Astrocyte of the cerebellum (primary cell): ENCODE results near the gene FXYD6.

Experiments used
- DNase-seq: peaks from one replicate; pipeline ENCODE4 v3.0.0-alpha.2; 2011; ENCODE audit warnings: low read depth
- H3K4me3 ChIP-seq: 2 replicates; pipeline ENCODE4 v1.5.1; 2011; ENCODE audit warnings: mild to moderate bottlenecking, low read depth, low read length, moderate library complexity
- in situ Hi-C: cut with HindIII; loops from 2 replicates; pipeline ENCODE4 v1.10.0; 2017; ENCODE audit warnings: low sequenced_read_pairs
- TF ChIP-seq, protein P1 (sequence below): IDR thresholded peaks from 2 replicates; pipeline ENCODE4 v1.5.1; 2012; ENCODE audit warnings: low read length, low read depth, moderate library complexity, mild to moderate bottlenecking; ENCODE audit errors: missing control alignments

Gene FXYD6

DNA sequence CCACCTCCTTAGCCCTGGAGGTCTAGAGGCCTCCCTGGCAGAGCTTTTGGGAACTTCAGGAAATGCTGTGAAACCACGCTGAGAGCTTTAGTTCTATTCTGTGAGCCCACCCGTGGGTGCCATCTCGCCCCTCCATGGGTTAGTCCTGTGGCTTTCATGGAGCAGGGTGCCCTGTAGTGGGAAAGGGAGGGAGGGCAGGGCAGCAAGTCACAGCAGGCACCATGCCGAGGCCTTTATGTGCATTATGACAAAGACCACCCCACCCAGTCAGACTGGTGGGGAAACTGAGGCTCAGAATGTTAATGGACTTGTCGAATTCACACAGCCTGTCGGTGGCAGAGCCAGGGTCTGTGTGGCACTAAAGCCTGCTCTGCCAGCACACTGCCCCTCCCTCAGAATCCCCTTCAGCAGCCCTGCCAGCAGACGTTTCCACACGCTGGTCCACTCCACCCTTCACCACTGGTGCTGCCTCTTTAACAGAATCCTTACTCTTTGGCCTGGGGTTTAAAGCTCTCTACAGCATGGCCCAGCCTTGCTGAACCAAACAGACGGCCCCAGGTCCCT is 39.3 kb upstream of the FXYD6 start:
- in situ Hi-C loops = no loop called here
- DNase-seq = no peak
- H3K4me3 ChIP-seq = no peak overlapping the region
- TF ChIP-seq, protein P1, sequence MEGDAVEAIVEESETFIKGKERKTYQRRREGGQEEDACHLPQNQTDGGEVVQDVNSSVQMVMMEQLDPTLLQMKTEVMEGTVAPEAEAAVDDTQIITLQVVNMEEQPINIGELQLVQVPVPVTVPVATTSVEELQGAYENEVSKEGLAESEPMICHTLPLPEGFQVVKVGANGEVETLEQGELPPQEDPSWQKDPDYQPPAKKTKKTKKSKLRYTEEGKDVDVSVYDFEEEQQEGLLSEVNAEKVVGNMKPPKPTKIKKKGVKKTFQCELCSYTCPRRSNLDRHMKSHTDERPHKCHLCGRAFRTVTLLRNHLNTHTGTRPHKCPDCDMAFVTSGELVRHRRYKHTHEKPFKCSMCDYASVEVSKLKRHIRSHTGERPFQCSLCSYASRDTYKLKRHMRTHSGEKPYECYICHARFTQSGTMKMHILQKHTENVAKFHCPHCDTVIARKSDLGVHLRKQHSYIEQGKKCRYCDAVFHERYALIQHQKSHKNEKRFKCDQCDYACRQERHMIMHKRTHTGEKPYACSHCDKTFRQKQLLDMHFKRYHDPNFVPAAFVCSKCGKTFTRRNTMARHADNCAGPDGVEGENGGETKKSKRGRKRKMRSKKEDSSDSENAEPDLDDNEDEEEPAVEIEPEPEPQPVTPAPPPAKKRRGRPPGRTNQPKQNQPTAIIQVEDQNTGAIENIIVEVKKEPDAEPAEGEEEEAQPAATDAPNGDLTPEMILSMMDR = no peak

DNA sequence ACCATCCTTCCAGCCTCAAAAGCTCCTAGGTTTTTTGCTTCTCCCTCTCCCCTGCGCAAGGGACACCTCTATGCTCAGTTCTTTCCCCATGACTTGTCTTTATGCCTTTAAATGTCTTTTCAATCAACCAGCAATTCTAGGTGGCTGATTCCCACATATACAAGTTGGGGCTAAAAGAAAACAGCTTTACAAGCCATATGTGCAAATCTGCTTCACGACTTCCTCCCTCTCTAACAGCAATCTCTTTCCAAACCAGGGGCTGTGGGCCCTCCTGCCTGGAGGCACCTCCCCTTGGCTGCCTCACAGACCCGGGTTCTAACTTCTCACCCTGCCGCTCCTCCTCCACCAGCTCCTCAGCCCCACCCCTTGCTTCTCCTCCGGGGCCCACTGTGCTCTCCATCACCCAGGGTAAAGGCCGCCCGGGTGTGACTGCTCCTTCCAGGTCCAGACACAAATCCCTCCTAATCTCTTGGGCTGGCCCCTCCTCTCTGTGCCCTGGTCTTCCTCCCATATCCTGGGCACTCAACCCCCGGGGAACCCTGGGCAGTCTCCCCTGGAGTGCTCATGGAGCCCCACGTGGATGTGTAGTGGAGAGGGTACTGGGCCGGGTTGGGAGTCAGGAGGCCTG is 38.6 kb upstream of the FXYD6 start:
- H3K4me3 ChIP-seq = no peak overlapping the region
- TF ChIP-seq, protein P1 = no peak
- DNase-seq = no peak
- in situ Hi-C loops = no loop called here

DNA sequence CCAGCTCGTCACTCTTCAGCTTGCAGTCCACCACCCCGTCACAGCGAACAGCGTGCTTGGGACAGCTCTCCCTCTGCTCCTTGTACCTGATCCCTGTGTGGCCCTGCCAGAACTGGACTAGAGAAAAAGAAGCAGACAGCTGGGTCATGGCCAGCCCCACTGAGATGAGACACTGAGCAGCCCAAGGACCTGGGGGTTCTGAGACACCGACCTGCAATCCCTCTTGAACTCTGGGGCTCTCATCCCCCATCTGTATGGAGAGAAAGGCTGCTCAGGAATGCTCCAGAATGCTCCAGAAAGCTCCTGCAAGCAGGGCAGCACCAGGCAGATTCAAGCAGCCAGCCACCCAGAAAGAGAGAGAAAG is 37.9 kb upstream of the FXYD6 start:
- no peak overlapping the region for H3K4me3 ChIP-seq
- TF ChIP-seq, protein P1 = no peak
- in situ Hi-C loops = no loop called here
- no peak for DNase-seq

DNA sequence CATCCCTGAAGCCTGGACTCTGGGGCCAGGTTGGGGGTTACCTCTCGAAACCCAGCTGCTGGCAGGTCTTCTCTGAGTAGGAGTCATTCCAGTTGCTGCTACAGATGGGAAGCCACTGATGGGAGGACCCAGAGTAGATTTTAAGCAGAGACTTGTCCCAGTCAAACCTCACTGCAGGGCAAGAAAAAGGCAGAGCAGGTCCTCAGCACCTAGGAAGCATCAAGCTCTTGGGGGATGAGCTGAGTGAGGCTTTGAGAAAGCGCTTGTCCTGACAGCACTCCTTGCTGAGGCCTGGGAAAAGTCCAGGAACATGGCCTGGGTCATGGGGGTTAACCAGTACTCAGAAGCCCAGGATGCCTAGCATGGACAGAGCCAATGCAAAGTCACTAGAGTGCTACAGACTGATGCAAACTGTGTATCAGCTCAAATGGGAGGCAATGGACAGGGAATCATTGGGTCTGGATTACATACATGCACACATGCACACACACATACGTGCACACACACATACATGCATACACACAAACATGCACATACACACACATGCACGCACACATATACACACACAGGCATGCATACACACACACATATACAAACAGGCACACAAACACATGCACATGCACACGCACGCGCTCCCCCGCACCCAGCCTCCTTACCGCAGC is 37.4 kb upstream of the FXYD6 start:
- H3K4me3 ChIP-seq = no peak overlapping the region
- no peak for DNase-seq
- in situ Hi-C loops = no loop called here
- TF ChIP-seq, protein P1 = no peak

DNA sequence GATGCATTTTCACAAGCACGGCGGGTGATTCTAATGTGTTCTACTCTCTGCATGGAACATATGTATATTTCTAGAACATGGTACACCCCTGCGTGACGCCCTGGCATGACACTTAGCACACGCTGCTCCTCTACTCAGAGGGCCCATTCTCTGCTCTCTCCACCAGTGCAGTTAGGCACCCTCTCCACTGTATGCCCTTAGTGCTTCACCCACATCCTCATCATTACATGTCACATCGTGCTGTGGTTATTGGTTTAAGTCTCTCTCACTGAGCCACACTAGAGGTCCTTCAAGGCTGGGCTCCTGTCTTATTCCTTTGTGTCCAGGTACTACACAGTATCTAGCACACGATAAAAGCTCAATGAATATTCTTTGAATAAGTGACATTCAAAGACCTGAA is 36.0 kb upstream of the FXYD6 start:
- DNase-seq = no peak
- H3K4me3 ChIP-seq = no peak overlapping the region
- in situ Hi-C loops = no loop called here
- TF ChIP-seq, protein P1 = no peak

DNA sequence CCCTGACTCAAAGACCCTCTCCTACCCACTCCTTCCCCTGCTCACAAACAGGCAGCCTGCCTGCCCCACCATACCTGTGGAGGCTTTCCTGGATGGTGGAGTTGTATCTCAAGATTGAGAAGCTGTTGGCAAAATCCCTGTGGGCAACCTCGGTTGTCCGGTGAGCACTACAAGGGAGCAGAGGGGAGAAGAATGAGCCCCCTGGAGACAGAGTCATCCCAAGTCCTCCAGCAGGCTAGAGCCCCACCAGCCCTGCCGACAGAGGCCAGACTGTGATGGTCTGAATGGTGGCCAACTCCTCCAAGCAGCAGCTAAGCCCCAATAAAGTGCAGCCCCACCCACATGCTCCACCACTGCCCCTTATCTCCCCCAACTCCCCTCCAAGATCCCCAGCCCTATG is 35.2 kb upstream of the FXYD6 start:
- TF ChIP-seq, protein P1 = no peak
- H3K4me3 ChIP-seq = no peak overlapping the region
- DNase-seq = no peak
- in situ Hi-C loops = no loop called here
